Measurements from ENCODE around the gene SPAG4.

The SPAG4 gene

DNA sequence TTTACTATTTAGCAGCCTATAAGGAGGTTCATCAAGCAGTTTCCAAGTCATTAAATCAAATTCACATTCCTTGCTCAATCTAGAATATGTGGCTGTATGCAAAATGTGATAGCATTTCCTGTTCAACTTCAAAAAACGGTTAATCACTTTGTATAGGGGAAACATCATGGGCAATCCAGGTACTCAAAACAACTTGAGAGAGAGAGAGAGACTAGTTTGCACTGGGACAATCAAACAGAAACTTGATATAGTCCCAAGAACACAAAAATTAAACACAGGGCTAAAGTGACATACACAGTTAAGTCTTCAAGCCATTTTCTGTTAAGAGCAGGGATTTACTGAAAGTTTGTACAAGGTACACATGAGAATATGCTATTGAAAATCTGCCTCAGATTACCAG is 41.6 kb downstream of the SPAG4 start:
- TF ChIP-seq ARNT (IDR thresholded peaks at IDR 0.05) (no peak), HDGF (IDR thresholded peaks at IDR 0.05; ENCODE audit: borderline replicate concordance) (no peak), LEF1 (IDR thresholded peaks at IDR 0.05; ENCODE audit: borderline replicate concordance) (no peak), CTBP1 (IDR thresholded peaks at IDR 0.05; ENCODE audit: borderline replicate concordance) (no peak), SP1 (IDR thresholded peaks at IDR 0.05) (no peak), FOXM1 (IDR thresholded peaks at IDR 0.05; ENCODE audit: borderline replicate concordance) (no peak), BHLHE40 (IDR thresholded peaks at IDR 0.05; ENCODE audit: borderline replicate concordance) (no peak), SUZ12 (IDR thresholded peaks at IDR 0.05) (no peak), FOXA1 (IDR thresholded peaks at IDR 0.05) (no peak), NFRKB (IDR thresholded peaks at IDR 0.05) (no peak), FOXK2 (IDR thresholded peaks at IDR 0.05) (no peak), TARDBP (IDR thresholded peaks at IDR 0.05) (no peak), ZNF384 (IDR thresholded peaks at IDR 0.05) (no peak), L3MBTL2 (conservative IDR thresholded peaks at IDR 0.05) (no peak), ELF4 (IDR thresholded peaks at IDR 0.05) (no peak)
- TF ChIP-seq, protein P1, sequence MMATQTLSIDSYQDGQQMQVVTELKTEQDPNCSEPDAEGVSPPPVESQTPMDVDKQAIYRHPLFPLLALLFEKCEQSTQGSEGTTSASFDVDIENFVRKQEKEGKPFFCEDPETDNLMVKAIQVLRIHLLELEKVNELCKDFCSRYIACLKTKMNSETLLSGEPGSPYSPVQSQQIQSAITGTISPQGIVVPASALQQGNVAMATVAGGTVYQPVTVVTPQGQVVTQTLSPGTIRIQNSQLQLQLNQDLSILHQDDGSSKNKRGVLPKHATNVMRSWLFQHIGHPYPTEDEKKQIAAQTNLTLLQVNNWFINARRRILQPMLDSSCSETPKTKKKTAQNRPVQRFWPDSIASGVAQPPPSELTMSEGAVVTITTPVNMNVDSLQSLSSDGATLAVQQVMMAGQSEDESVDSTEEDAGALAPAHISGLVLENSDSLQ (IDR thresholded peaks at IDR 0.05), result no peak
- DNase-seq (ENCODE audit: extremely low spot score), result no peak
- CTCF ChIA-PET, result no interaction called here
- POLR2A ChIA-PET, result interaction anchor here (1.4 kb wide), 1 partner anchor 85 kb away, joined by 3 read pairs; the partner anchor contains the start of gene RBM39

DNA sequence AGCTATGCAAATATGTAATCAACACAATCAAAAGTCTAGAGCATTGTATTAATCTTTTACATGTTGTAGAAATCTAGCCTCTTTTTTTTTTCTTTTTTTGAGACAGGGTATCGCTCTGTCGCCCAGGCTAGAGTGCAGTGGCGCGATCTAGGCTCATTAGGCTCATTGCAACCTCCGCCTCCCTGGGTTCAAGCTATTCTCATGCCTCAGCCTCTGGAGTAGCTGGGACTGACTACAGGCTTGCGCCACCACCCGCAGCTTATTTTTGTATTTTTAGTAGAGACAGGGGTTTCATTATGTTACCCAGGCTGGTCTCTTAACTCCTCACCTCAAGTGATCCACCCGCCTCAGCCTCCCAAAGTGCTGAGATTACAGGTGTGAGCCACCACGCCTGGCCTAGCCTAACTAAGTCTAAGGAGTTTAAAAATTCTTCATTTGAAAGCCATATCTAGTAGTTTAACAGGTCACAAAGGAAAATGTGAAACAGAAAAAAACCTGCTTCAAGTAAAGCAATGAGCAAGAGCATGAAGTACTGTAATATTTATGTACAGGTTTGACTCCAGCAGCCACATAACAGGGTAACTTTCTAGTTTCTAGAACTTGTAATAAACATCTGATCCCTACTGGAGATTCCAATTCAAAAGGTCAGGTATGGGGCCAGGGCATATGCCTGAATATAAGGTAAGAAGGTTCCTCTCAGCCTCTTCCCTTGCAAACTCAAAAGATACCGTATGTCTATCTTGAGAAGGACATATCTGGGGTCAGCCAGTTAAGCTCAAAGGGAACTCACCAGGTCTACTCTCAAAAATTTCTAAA is 44.7 kb downstream of the SPAG4 start:
- POLR2A ChIA-PET, result interaction anchor here (1.3 to 1.8 kb wide), 2 partner anchors 39 to 82 kb away, joined by 4 to 5 read pairs; partner anchors contain the start of genes NFS1, RBM39 and ROMO1
- DNase-seq (ENCODE audit: extremely low spot score), result no peak
- CTCF ChIA-PET, result interaction anchor here (1.0 to 1.1 kb wide), 2 partner anchors 18 to 294 kb away, joined by 3 to 4 read pairs; partner anchors contain the start of gene SCAND1
- TF ChIP-seq FOXA1 (IDR thresholded peaks at IDR 0.05), result no peak
- no peak for TF ChIP-seq FOXM1 (IDR thresholded peaks at IDR 0.05; ENCODE audit: borderline replicate concordance)

DNA sequence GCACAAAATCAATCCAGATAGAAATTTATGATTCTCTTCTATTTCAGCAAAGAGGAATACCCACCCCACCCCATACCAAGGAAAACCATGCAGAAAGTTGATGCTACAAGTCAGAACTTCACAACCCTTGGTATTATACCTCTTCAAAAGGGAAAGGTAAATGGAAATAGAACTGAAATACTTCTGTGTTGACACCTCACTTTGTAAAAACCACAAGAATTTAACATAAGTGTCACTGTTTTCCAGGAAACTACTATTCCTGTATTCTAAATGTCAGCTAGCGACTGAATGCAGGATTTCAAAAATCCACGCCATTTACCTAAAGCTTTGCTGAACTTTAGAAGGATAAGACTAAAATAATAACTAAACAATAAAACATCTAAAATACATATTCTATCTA is 45.4 kb downstream of the SPAG4 start:
- POLR2A ChIA-PET, result interaction anchor here (1.3 to 1.8 kb wide), 2 partner anchors 38 to 81 kb away, joined by 4 to 5 read pairs; partner anchors contain the start of genes NFS1, RBM39 and ROMO1
- CTCF ChIA-PET, result no interaction called here
- TF ChIP-seq FOXM1 (IDR thresholded peaks at IDR 0.05; ENCODE audit: borderline replicate concordance), result no peak
- TF ChIP-seq CTBP1 (IDR thresholded peaks at IDR 0.05; ENCODE audit: borderline replicate concordance), result no peak
- TF ChIP-seq HDGF (IDR thresholded peaks at IDR 0.05; ENCODE audit: borderline replicate concordance), result no peak
- TF ChIP-seq NFRKB (IDR thresholded peaks at IDR 0.05), result no peak
- no peak for TF ChIP-seq FOXA1 (IDR thresholded peaks at IDR 0.05)
- no peak for TF ChIP-seq ZNF384 (IDR thresholded peaks at IDR 0.05)
- TF ChIP-seq ELF4 (IDR thresholded peaks at IDR 0.05), result no peak
- TF ChIP-seq TARDBP (IDR thresholded peaks at IDR 0.05), result no peak
- TF ChIP-seq ARNT (IDR thresholded peaks at IDR 0.05), result no peak
- no peak for TF ChIP-seq BHLHE40 (IDR thresholded peaks at IDR 0.05; ENCODE audit: borderline replicate concordance)
- TF ChIP-seq L3MBTL2 (conservative IDR thresholded peaks at IDR 0.05), result no peak
- TF ChIP-seq, protein P1 (IDR thresholded peaks at IDR 0.05), result no peak
- no peak for TF ChIP-seq LEF1 (IDR thresholded peaks at IDR 0.05; ENCODE audit: borderline replicate concordance)
- no peak for TF ChIP-seq SP1 (IDR thresholded peaks at IDR 0.05)
- no peak for TF ChIP-seq FOXK2 (IDR thresholded peaks at IDR 0.05)
- no peak for DNase-seq (ENCODE audit: extremely low spot score)

DNA sequence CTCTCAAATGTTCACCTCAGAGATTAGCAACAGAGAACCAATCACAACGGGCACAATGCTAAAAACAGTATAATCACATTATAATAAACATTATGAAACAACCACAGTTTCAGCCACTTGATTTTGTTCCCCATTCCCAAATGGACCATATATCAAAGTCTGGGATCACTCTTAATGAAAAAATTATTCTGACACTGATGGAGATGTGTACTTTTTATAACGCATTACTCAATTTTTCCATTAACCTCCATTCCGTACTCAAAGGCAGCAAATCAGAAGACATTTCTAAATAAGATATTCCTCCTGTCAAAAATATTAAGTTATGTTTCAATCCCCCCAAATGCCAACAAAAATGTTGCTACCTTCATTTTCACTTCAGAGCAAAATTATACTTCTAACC is 46.3 kb downstream of the SPAG4 start:
- no peak for TF ChIP-seq HDGF (IDR thresholded peaks at IDR 0.05; ENCODE audit: borderline replicate concordance)
- TF ChIP-seq, protein P1 (IDR thresholded peaks at IDR 0.05), result peak; percentile 67
- no peak for TF ChIP-seq LEF1 (IDR thresholded peaks at IDR 0.05; ENCODE audit: borderline replicate concordance)
- CTCF ChIA-PET, result no interaction called here
- DNase-seq (ENCODE audit: extremely low spot score), result no peak
- POLR2A ChIA-PET, result interaction anchor here (1.8 kb wide), 1 partner anchor 80 kb away, joined by 4 read pairs; the partner anchor contains the start of gene RBM39

DNA sequence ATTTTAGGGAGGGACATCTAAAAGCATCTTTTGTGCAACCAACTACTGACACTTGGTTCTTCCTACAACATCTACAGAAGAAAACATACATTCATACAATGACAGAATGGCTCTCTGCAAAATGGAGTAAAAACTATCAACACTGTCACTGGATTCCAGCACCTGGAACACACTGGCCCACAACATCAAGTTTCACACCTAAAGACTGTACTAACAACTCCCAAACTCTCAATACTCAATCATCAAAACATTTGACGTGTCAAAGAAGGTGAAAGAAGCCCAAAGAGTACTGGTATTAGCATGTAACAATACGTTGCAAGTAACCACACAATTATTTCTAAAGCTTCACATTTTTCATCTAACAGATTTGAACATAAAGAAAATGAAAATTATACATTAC is 46.9 kb downstream of the SPAG4 start:
- DNase-seq (ENCODE audit: extremely low spot score), result no peak
- no peak for TF ChIP-seq LEF1 (IDR thresholded peaks at IDR 0.05; ENCODE audit: borderline replicate concordance)
- TF ChIP-seq ZNF384 (IDR thresholded peaks at IDR 0.05), result no peak
- no peak for TF ChIP-seq CTBP1 (IDR thresholded peaks at IDR 0.05; ENCODE audit: borderline replicate concordance)
- no peak for TF ChIP-seq FOXA1 (IDR thresholded peaks at IDR 0.05)
- no peak for TF ChIP-seq FOXM1 (IDR thresholded peaks at IDR 0.05; ENCODE audit: borderline replicate concordance)
- TF ChIP-seq L3MBTL2 (conservative IDR thresholded peaks at IDR 0.05), result no peak
- TF ChIP-seq TARDBP (IDR thresholded peaks at IDR 0.05), result no peak
- no peak for TF ChIP-seq FOXK2 (IDR thresholded peaks at IDR 0.05)
- no peak for TF ChIP-seq SP1 (IDR thresholded peaks at IDR 0.05)
- POLR2A ChIA-PET, result interaction anchor here (4.2 kb wide), 1 partner anchor 44 kb away, joined by 44 read pairs; the partner anchor contains the start of gene SPAG4
- CTCF ChIA-PET, result no interaction called here
